SU-DHL-6 (cell line): ENCODE results near the gene CHN1.

Experiments used
- H2AFZ ChIP-seq: fragments of 200-600 bp; sonication (generic); 2 replicates; pipeline ENCODE4 v1.6.1; 2014; ENCODE audit warnings: low read depth, mild to moderate bottlenecking, moderate library complexity, mixed read lengths, antibody characterized with exemption, low read length; ENCODE audit not compliant: severe bottlenecking
- H3F3A ChIP-seq: fragments of 200-600 bp; shearing (Covaris generic); 2 replicates; pipeline ENCODE4 v1.6.0; 2016; ENCODE audit warnings: antibody characterized with exemption, mild to moderate bottlenecking; ENCODE audit not compliant: insufficient read depth
- H3K27ac ChIP-seq: fragments of 200-600 bp; sonication (generic); 2 replicates; pipeline ENCODE4 v1.5.1; 2016; ENCODE audit warnings: low read depth, mild to moderate bottlenecking, low read length, moderate library complexity, mixed read lengths
- H3K27me3 ChIP-seq: fragments of 200-600 bp; sonication (generic), shearing (Covaris generic); 2 replicates; pipeline ENCODE4 v1.6.0; 2014; ENCODE audit warnings: mild to moderate bottlenecking, low read length
- H3K36me3 ChIP-seq: fragments of 200-600 bp; sonication (generic); 2 replicates; pipeline ENCODE4 v1.6.1; 2014; ENCODE audit warnings: mild to moderate bottlenecking, low read length, mixed read lengths
- H3K4me2 ChIP-seq: fragments of 300-600, 200-600 bp; shearing (Covaris generic), sonication (generic); 2 replicates; pipeline ENCODE4 v1.6.0; 2014; ENCODE audit warnings: low read length, low read depth, mild to moderate bottlenecking; ENCODE audit not compliant: poor library complexity, severe bottlenecking
- H3K4me3 ChIP-seq: fragments of 200-600 bp; sonication (generic); 2 replicates; pipeline ENCODE4 v1.5.1; 2014; ENCODE audit warnings: antibody characterized with exemption, low read length, mild to moderate bottlenecking, mixed read lengths; ENCODE audit not compliant: insufficient read depth, poor library complexity, severe bottlenecking
- H3K79me2 ChIP-seq: fragments of 200-600 bp; sonication (generic); 2 replicates; pipeline ENCODE4 v1.6.1; 2014; ENCODE audit warnings: mild to moderate bottlenecking, low read length, moderate library complexity; ENCODE audit not compliant: insufficient read depth
- H3K9ac ChIP-seq: fragments of 200-600 bp; sonication (generic); 2 replicates; pipeline ENCODE4 v1.7.0; 2014; ENCODE audit warnings: mild to moderate bottlenecking, low read length
- H3K9me2 ChIP-seq: fragments of 200-600 bp; sonication (generic); replicated peaks from 2 replicates; pipeline ENCODE4 v1.6.1; 2014; ENCODE audit warnings: low read length; ENCODE audit not compliant: insufficient read depth
- H3K9me3 ChIP-seq: fragments of 200-600 bp; sonication (generic); 2 replicates; pipeline ENCODE4 v1.6.1; 2014; ENCODE audit warnings: low read length, mixed read lengths; ENCODE audit not compliant: insufficient read depth
- H4K20me1 ChIP-seq: fragments of 200-600 bp; sonication (generic); 2 replicates; pipeline ENCODE4 v1.6.1; 2014; ENCODE audit warnings: low read depth, mild to moderate bottlenecking, antibody characterized with exemption, low read length, moderate library complexity, mixed read lengths
- CTCF ChIP-seq: fragments of 200-600 bp; sonication (generic); IDR thresholded peaks from one replicate; pipeline ENCODE4 v1.5.1; 2017; ENCODE audit warnings: antibody characterized with exemption, mild to moderate bottlenecking, low read length, moderate library complexity; ENCODE audit not compliant: insufficient read depth, poor library complexity, severe bottlenecking
- EZH2phosphoT487 ChIP-seq: fragments of 200-600 bp; sonication (generic), shearing (Covaris generic); conservative IDR thresholded peaks from 2 replicates; pipeline ENCODE4 v1.6.1; 2018; ENCODE audit warnings: mild to moderate bottlenecking, antibody characterized with exemption, low read length, moderate library complexity, mixed read lengths

CHN1 gene

GRCh38 chr2:174977364-174977763 lies 27.8 kb downstream of the CHN1 start:
- H3K27ac ChIP-seq, result no peak overlapping the region
- H3K9me2 ChIP-seq, result no peaks in the 10 kb centered on the region
- no peak overlapping the region for H3K9ac ChIP-seq
- H3K4me3 ChIP-seq, result no peak overlapping the region
- H2AFZ ChIP-seq, result no peak overlapping the region
- no peak overlapping the region for H3K4me2 ChIP-seq
- no peaks in the 10 kb centered on the region for H3F3A ChIP-seq
- no peaks in the 10 kb centered on the region for H3K36me3 ChIP-seq
- no peaks in the 10 kb centered on the region for H4K20me1 ChIP-seq
- H3K27me3 ChIP-seq, result no peaks in the 10 kb centered on the region
- no peak for TF ChIP-seq EZH2phosphoT487
- no peak for TF ChIP-seq CTCF
- H3K79me2 ChIP-seq, result no peaks in the 10 kb centered on the region
- no peaks in the 10 kb centered on the region for H3K9me3 ChIP-seq

GRCh38 chr2:174974131-174974530 lies 31.1 kb downstream of the CHN1 start:
- H3K4me2 ChIP-seq, result no peak overlapping the region
- H3K79me2 ChIP-seq, result no peaks in the 10 kb centered on the region
- H3K9me2 ChIP-seq, result no peaks in the 10 kb centered on the region
- no peak overlapping the region for H3K9ac ChIP-seq
- H3K27me3 ChIP-seq, result no peaks in the 10 kb centered on the region
- H3K36me3 ChIP-seq, result no peaks in the 10 kb centered on the region
- no peak overlapping the region for H3K27ac ChIP-seq
- no peak overlapping the region for H3K4me3 ChIP-seq
- H2AFZ ChIP-seq, result no peak overlapping the region
- H4K20me1 ChIP-seq, result no peaks in the 10 kb centered on the region
- TF ChIP-seq CTCF (no peak), EZH2phosphoT487 (no peak)
- no peaks in the 10 kb centered on the region for H3F3A ChIP-seq
- no peaks in the 10 kb centered on the region for H3K9me3 ChIP-seq

GRCh38 chr2:174972924-174973323 lies 32.3 kb downstream of the CHN1 start:
- Histone ChIP-seq H3K4me2 (no peak overlapping the region), H3K79me2 (no peaks in the 10 kb centered on the region), H3K9ac (no peak overlapping the region), H3K27me3 (no peaks in the 10 kb centered on the region), H3K4me3 (no peak overlapping the region), H3F3A (no peaks in the 10 kb centered on the region), H2AFZ (no peak overlapping the region), H3K36me3 (no peaks in the 10 kb centered on the region), H3K27ac (no peak overlapping the region), H3K9me3 (no peaks in the 10 kb centered on the region), H3K9me2 (no peaks in the 10 kb centered on the region), H4K20me1 (no peaks in the 10 kb centered on the region)
- TF ChIP-seq CTCF (no peak), EZH2phosphoT487 (no peak)
